ENCODE results near the gene PPARG. TPM values are rescaled to one million over a fixed set of nuclear protein-coding genes. Genes with fewer than 3 reads are reported as not detected.
A peak's percentile ranks its signal among the peaks of the same experiment; 100 is the strongest.
"Not testable (repeated sequence)": the region's sequence is repeated elsewhere in the genome, so short reads cannot be mapped to it uniquely, and the experiment has no call there.

The PPARG gene
- total RNA-seq, 4 donors from 2014 or later = 16.9 to 146 (median 117) TPM

GRCh38 chr3:12383218-12383617 lies 94.3 kb downstream of the PPARG start:
- H3K9me3 ChIP-seq = no peaks in the 10 kb centered on the region
- H3K27ac ChIP-seq = no peak overlapping the region
- intact Hi-C loops (cut with DNase I; ENCODE audit: low total_unique reads) = no loop called here
- TF ChIP-seq POLR2AphosphoS5 (IDR thresholded peaks at IDR 0.05) (no peak), EP300 (IDR thresholded peaks at IDR 0.05; ENCODE audit: low read depth) (no peak), POLR2A (IDR thresholded peaks at IDR 0.05) (no peak)
- TF ChIP-seq, protein P1, sequence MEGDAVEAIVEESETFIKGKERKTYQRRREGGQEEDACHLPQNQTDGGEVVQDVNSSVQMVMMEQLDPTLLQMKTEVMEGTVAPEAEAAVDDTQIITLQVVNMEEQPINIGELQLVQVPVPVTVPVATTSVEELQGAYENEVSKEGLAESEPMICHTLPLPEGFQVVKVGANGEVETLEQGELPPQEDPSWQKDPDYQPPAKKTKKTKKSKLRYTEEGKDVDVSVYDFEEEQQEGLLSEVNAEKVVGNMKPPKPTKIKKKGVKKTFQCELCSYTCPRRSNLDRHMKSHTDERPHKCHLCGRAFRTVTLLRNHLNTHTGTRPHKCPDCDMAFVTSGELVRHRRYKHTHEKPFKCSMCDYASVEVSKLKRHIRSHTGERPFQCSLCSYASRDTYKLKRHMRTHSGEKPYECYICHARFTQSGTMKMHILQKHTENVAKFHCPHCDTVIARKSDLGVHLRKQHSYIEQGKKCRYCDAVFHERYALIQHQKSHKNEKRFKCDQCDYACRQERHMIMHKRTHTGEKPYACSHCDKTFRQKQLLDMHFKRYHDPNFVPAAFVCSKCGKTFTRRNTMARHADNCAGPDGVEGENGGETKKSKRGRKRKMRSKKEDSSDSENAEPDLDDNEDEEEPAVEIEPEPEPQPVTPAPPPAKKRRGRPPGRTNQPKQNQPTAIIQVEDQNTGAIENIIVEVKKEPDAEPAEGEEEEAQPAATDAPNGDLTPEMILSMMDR (IDR thresholded peaks at IDR 0.05) = no peak
- in situ Hi-C loops (cut with MboI; ENCODE audit: low pct_ligation_motif_present in 1 of 4, low pct_unique_long_range_greater_than_20kb in 1 of 4, low sequenced_read_pairs in 3 of 4) = no loop called here
- no peak for DNase-seq
- no peak overlapping the region for H3K4me3 ChIP-seq
- H3K27me3 ChIP-seq = no peaks in the 10 kb centered on the region
- 36 to 41% methylated on average over 2 of the region's 2 CpGs for WGBS, 2 donors (ENCODE audit: low coverage in 1 of 2)
- H3K4me1 ChIP-seq = peaks cover 0 to 62% (median 2%) of the 10 kb centered on the region in 4 donors
- H3K36me3 ChIP-seq = peaks cover 0 to 6% (median 0%) of the 10 kb centered on the region in 4 donors

DNA sequence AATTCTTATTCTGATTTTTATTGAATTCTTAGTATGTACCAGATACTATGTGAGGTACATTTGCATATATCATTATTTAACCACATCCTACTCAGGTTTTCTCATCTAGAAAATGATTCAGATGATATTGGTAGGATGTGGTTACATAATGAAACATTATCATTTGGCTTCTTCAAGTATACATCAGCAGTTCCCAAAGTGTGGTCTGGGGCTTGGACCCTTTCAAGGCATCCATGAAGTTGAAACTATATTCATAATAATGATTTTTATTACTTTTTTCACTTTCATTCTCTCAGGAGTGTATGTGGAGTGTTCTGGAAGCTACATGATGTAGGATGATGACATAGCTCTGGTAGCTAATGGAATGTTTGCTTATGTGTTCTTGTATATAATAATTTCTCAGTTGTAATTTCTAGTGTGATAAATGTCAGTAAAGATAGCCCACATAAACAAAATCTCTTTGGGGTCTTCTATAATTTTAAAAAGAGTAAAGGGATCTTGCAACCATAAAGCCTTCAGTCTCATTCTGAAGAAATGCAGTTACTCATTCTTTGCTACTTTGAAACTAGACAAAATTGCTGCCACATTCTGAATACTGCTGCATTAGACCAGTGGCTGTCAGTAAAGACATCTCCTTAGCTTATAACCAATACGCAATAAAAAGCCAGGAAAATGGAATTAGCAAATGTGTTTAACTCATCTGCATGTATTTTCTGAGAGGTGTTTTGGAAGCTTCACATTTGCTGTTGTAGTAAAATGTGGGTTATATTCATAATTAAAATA lies 95.8 kb downstream of the PPARG start:
- in situ Hi-C loops (cut with MboI; ENCODE audit: low pct_ligation_motif_present in 1 of 4, low pct_unique_long_range_greater_than_20kb in 1 of 4, low sequenced_read_pairs in 3 of 4) = no loop called here

GRCh38 chr3:12386514-12387291 lies 97.8 kb downstream of the PPARG start:
- Histone ChIP-seq H3K4me1 (peaks cover 0 to 49% (median 3%) of the 10 kb centered on the region in 4 donors), H3K27ac (peak overlapping the region in 2 of 4 donors; percentile 46 to 57)
- TF ChIP-seq POLR2AphosphoS5 (IDR thresholded peaks at IDR 0.05) = peak in 2 of 3 donors; percentile 4 to 9
- H3K27me3 ChIP-seq; H3K9me3 ChIP-seq; intact Hi-C loops (cut with DNase I; ENCODE audit: low total_unique reads); H3K36me3 ChIP-seq; H3K4me3 ChIP-seq; DNase-seq; in situ Hi-C loops (cut with MboI; ENCODE audit: low pct_ligation_motif_present in 1 of 4, low pct_unique_long_range_greater_than_20kb in 1 of 4, low sequenced_read_pairs in 3 of 4): not testable (repeated sequence)
- 41 to 59% methylated on average over 3 to 4 of the region's 4 CpGs for WGBS, 2 donors (ENCODE audit: low coverage in 1 of 2)

More for the DNA sequence above, 95.8 kb downstream of the PPARG start:
- 78 to 85% methylated on average over 1 of the region's 1 CpG for WGBS, 2 donors (ENCODE audit: low coverage in 1 of 2)
- no peak for TF ChIP-seq POLR2AphosphoS5 (IDR thresholded peaks at IDR 0.05)
- TF ChIP-seq, protein P1 (IDR thresholded peaks at IDR 0.05) = no peak
- no peak for TF ChIP-seq POLR2A (IDR thresholded peaks at IDR 0.05)
- peaks cover 0 to 57% (median 2%) of the 10 kb centered on the region in 4 donors for H3K4me1 ChIP-seq
- DNase-seq = no peak
- no peaks in the 10 kb centered on the region for H3K27me3 ChIP-seq
- H3K9me3 ChIP-seq = no peaks in the 10 kb centered on the region
- intact Hi-C loops (cut with DNase I; ENCODE audit: low total_unique reads) = no loop called here
- peak overlapping the region in 1 of 4 donors; percentile 4 for H3K27ac ChIP-seq
- no peak overlapping the region for H3K4me3 ChIP-seq
- H3K36me3 ChIP-seq = peaks cover 0 to 6% (median 0%) of the 10 kb centered on the region in 4 donors

DNA sequence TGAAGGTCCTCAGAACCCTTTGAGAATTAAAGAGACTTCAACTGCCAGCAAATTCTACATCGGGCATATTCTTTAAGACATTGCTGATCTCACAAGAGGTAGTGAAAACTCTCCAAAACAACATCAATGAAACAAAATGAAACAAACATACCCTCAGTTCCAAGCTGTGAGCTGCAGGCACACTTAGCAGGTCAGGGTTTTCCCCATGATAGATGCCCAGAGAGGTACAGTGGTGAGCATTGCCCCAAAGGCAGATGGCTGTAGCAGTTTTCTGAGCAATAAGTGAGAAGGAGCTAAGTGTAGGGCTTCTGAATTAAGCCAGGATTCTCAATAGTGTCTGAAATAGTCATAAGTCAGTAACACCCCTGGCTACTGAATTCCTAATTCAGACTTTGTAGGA lies 99.3 kb downstream of the PPARG start:
- Histone ChIP-seq H3K9me3 (no peaks in the 10 kb centered on the region), H3K36me3 (no peaks in the 10 kb centered on the region), H3K4me3 (no peak overlapping the region), H3K27me3 (no peaks in the 10 kb centered on the region), H3K27ac (no peak overlapping the region), H3K4me1 (peaks cover 8 to 56% (median 14%) of the 10 kb centered on the region in 4 donors)
- intact Hi-C loops (cut with DNase I; ENCODE audit: low total_unique reads) = no loop called here
- no peak for DNase-seq
- in situ Hi-C loops (cut with MboI; ENCODE audit: low pct_ligation_motif_present in 1 of 4, low pct_unique_long_range_greater_than_20kb in 1 of 4, low sequenced_read_pairs in 3 of 4) = no loop called here
- 67 to 74% methylated on average over 1 of the region's 1 CpG for WGBS, 2 donors (ENCODE audit: low coverage in 1 of 2)
- TF ChIP-seq, protein P1 (IDR thresholded peaks at IDR 0.05) = no peak
- TF ChIP-seq POLR2AphosphoS5 (IDR thresholded peaks at IDR 0.05) = no peak
- no peak for TF ChIP-seq POLR2A (IDR thresholded peaks at IDR 0.05)
- TF ChIP-seq EP300 (IDR thresholded peaks at IDR 0.05; ENCODE audit: low read depth) = no peak
